IgD-negative memory B cell (primary cell): ENCODE measurements around the gene SIGLEC14. TPM values are rescaled to one million over a fixed set of nuclear protein-coding genes. Genes with fewer than 3 reads are reported as not detected.

ENCODE experiments used
- H3K27ac Mint-ChIP-seq, 3 donors: one replicate each; pipeline ENCODE4 v1.8.0; 2020 to 2022; ENCODE audit warnings: mild to moderate bottlenecking in 3 of 3, mixed read lengths in 3 of 3, moderate library complexity in 1 of 3
- H3K27me3 Mint-ChIP-seq: one replicate; pipeline ENCODE4 v1.8.0; 2021; ENCODE audit warnings: mixed read lengths
- H3K36me3 Mint-ChIP-seq: one replicate; pipeline ENCODE4 v1.8.0; 2020; ENCODE audit warnings: mild to moderate bottlenecking, mixed read lengths
- H3K4me1 Mint-ChIP-seq, 3 donors: one replicate each; pipeline ENCODE4 v1.8.0; 2020 to 2022; ENCODE audit warnings: mixed read lengths in 3 of 3, mild to moderate bottlenecking in 1 of 3
- H3K4me3 Mint-ChIP-seq, 4 donors: one replicate each; pipeline ENCODE4 v1.8.0; 2020 to 2022; ENCODE audit warnings: mild to moderate bottlenecking in 4 of 4, mixed read lengths in 4 of 4, moderate library complexity in 3 of 4
- H3K9me3 Mint-ChIP-seq, 3 donors: one replicate each; pipeline ENCODE4 v1.8.0; 2020 to 2021; ENCODE audit warnings: mixed read lengths in 3 of 3, mild to moderate bottlenecking in 1 of 3
- polyA plus RNA-seq: library from polyadenylated mRNA; unstranded; fragments of 300-500 nt; fragmentation: Illumina TruSeq; gene quantifications from one replicate; pipeline ENCODE4 v1.2.3, GENCODE V29; 2021

SIGLEC14 gene
- polyA plus RNA-seq, 1 donor from 2014 or later = 15.0 TPM

DNA sequence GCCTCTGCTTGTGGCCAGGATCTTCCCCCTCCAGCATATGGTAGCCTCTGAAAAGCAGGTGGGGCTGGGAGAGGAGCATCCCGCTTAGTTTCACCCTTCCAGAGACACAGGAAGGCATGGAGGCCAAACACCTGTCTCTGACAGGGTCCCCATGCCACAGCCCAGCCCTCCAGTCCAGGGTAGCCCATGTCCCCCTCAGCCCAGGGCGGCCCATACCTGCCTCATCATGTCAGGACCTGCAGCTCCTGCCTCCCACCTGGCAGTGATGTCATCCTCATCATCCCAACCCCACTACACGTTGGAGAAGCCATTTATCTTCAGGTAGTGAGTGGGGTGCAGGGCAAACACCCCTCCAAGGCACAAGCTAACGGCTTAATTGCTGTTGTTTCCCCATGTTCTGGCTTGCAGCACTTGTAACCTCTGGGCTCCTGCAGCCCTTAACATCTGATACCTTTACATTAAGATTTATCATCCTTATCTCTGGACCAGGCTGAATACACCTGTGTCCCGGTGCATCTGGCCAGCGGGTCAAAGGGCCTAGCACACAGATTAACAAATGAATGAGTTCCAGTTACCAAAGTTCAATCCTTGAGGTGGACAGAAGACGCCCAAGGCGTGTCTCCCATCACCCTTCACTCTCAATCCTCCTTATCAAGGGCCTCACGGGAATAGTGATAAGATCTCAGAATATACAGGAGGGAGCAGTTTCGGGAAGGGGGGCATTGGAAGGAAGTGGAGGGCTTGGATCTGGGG lies 53.3 kb downstream of the SIGLEC14 start:
- Mint-ChIP-seq H3K27ac (peak overlapping the region in 2 of 3 donors; percentile 75 to 78), H3K4me3 (peak overlapping the region; percentile 92 to 99 (median 95)), H3K27me3 (no peaks in the 10 kb centered on the region), H3K36me3 (peaks cover 1% of the 10 kb centered on the region), H3K9me3 (peaks cover 0 to 3% (median 3%) of the 10 kb centered on the region in 3 donors), H3K4me1 (peaks cover 11 to 23% (median 22%) of the 10 kb centered on the region in 3 donors)

Other genes with a start within 250 kb of the SIGLEC14 start
- 83.2 TPM for gene SIGLEC10, start 229.2 kb downstream of the SIGLEC14 start, polyA plus RNA-seq
- not detected for gene SIGLEC8, start 188.4 kb downstream of the SIGLEC14 start, polyA plus RNA-seq
- not detected for gene CEACAM18, start 168.3 kb downstream of the SIGLEC14 start, polyA plus RNA-seq
- 1.1 TPM for gene SIGLEC12, start 145.0 kb downstream of the SIGLEC14 start, polyA plus RNA-seq
- 27.6 TPM for gene SIGLEC6, start 115.2 kb downstream of the SIGLEC14 start, polyA plus RNA-seq
- gene ZNF175, start 75.5 kb downstream of the SIGLEC14 start, polyA plus RNA-seq = 4.9 TPM
- gene SIGLEC5, start 16.4 kb downstream of the SIGLEC14 start, polyA plus RNA-seq = not detected
- 2.1 TPM for gene SPACA6, start 46.5 kb upstream of the SIGLEC14 start, polyA plus RNA-seq
- not detected for gene HAS1, start 77.2 kb upstream of the SIGLEC14 start, polyA plus RNA-seq
- 1.5 TPM for gene FPR1, start 105.1 kb upstream of the SIGLEC14 start, polyA plus RNA-seq
- not detected for gene FPR2, start 114.4 kb upstream of the SIGLEC14 start, polyA plus RNA-seq
- gene FPR3, start 148.3 kb upstream of the SIGLEC14 start, polyA plus RNA-seq = not detected
- gene ZNF577, start 241.1 kb upstream of the SIGLEC14 start, polyA plus RNA-seq = 4.4 TPM